Measurements from ENCODE around the gene CTNNA3.

The CTNNA3 gene

GRCh38 chr10:65864529-65864928, 1831.5 kb downstream of the CTNNA3 start:
- no peak overlapping the region for H3K4me3 ChIP-seq (ENCODE audit: low read length)
- no peak overlapping the region for H3K9ac ChIP-seq (ENCODE audit: low read length)
- no peaks in the 10 kb centered on the region for H3K27me3 ChIP-seq (ENCODE audit: control insufficient read depth, insufficient read depth, low read length)
- no peaks in the 10 kb centered on the region for H3K4me1 ChIP-seq (ENCODE audit: control insufficient read depth, insufficient read depth, low read length)
- no peaks in the 10 kb centered on the region for H3K36me3 ChIP-seq (ENCODE audit: control insufficient read depth, insufficient read depth, low read length)
- no peaks in the 10 kb centered on the region for H3K9me3 ChIP-seq (ENCODE audit: control insufficient read depth, low read length)

- Histone ChIP-seq H3K4me3 (ENCODE audit: low read length) (no peak overlapping the region), H3K4me1 (ENCODE audit: control insufficient read depth, insufficient read depth, low read length) (no peaks in the 10 kb centered on the region), H3K9me3 (ENCODE audit: control insufficient read depth, low read length) (no peaks in the 10 kb centered on the region), H3K27me3 (ENCODE audit: control insufficient read depth, insufficient read depth, low read length) (no peaks in the 10 kb centered on the region), H3K9ac (ENCODE audit: low read length) (no peak overlapping the region), H3K36me3 (ENCODE audit: control insufficient read depth, insufficient read depth, low read length) (no peaks in the 10 kb centered on the region)
These were observed 1832.0 kb downstream of the CTNNA3 start for GRCh38 chr10:65864036-65864435.
